HepG2 (cell line): ENCODE data around the gene TOP1. TPM values are rescaled to one million over a fixed set of nuclear protein-coding genes. Genes with fewer than 3 reads are reported as not detected.

Source experiments
- ATAC-seq: fragments of 200-7000 bp; cut with Tn5 transposase; 3 replicates; pipeline ENCODE4 v1.9.1; 2020; ENCODE audit warnings: mild to moderate bottlenecking, moderate library complexity
- BruUV-seq: library from RNA; stranded (reverse); fragments of 400-500 nt; replicated peaks from 2 replicates; lab custom pipeline; 2021; lab: Mats Ljungman, UMichigan
- CTCF ChIA-PET: fragments of 300-600 bp; formaldehyde crosslinking; extraction: SDS; loops from one replicate; lab custom pipeline; 2021; ENCODE audit warnings: low total read pairs, inconsistent platforms, low intra/inter-chr PET ratio; lab: Yijun Ruan, JAX
- POLR2A ChIA-PET: fragments of 350-600 bp; sonication (Branson Sonifier 250); formaldehyde crosslinking; loops from one replicate; lab custom pipeline; 2020; ENCODE audit warnings: antibody characterized with exemption, inconsistent platforms; lab: Yijun Ruan, JAX
- DNase-seq: peaks from one replicate; pipeline ENCODE4 v3.0.0-alpha.2; 2015; ENCODE audit warnings: low spot score
- FAIRE-seq: peaks from 3 replicates; lab custom pipeline; 2011; peaks lifted over from hg19 to GRCh38; lab: Jason Lieb, UNC
- H2AFZ ChIP-seq: one replicate; pipeline ENCODE4 v1.6.1; 2011; ENCODE audit warnings: low read length, inconsistent platforms
- H3K27ac ChIP-seq: fragments of 300-600 bp; 3 replicates; pipeline ENCODE4 v1.8.0; 2011; ENCODE audit warnings: mixed run types, mild to moderate bottlenecking, mixed read lengths, low read length, inconsistent platforms; ENCODE audit not compliant: insufficient read depth; ENCODE audit errors: extremely low read length
- H3K27me3 ChIP-seq, 2 experiments: fragments of 200-600 bp in 1 of 2; 2 replicates in 1 of 2; 3 replicates in 1 of 2; pipeline versions ENCODE4 v1.6.0 to v1.8.0; 2011; ENCODE audit warnings: low read length in 2 of 2, mild to moderate bottlenecking in 2 of 2, moderate library complexity in 2 of 2, inconsistent platforms in 1 of 2; ENCODE audit not compliant: insufficient read depth in 2 of 2, control insufficient read depth in 1 of 2
- H3K36me3 ChIP-seq, 2 experiments: fragments of 200-600 bp in 1 of 2; replicated peaks in 1 of 2; 2 replicates in 1 of 2; 3 replicates in 1 of 2; pipeline versions ENCODE4 v1.5.1 to v1.8.0; 2011; ENCODE audit warnings: low read length in 2 of 2, inconsistent platforms in 1 of 2; ENCODE audit not compliant: insufficient read depth in 2 of 2, control insufficient read depth in 1 of 2
- H3K4me1 ChIP-seq: 2 replicates; pipeline ENCODE4 v1.5.1; 2012; ENCODE audit warnings: low read length, inconsistent platforms; ENCODE audit not compliant: insufficient read depth
- H3K4me2 ChIP-seq: 2 replicates; pipeline ENCODE4 v1.6.0; 2011; ENCODE audit warnings: low read depth, low read length, inconsistent platforms
- H3K4me3 ChIP-seq, 3 experiments: fragments of 200-600 bp in 1 of 3; sonication (generic), shearing (Covaris generic) in 1 of 3; replicated peaks in 1 of 3; 2 replicates each; pipeline ENCODE4 v1.5.1; 2011 to 2016; ENCODE audit warnings: low read length in 3 of 3, inconsistent platforms in 2 of 3, low read depth in 2 of 3, mild to moderate bottlenecking in 2 of 3, control low read depth in 1 of 3, mixed read lengths in 1 of 3; ENCODE audit not compliant: insufficient read depth in 1 of 3
- H3K79me2 ChIP-seq: one replicate; pipeline ENCODE4 v1.6.1; 2011; ENCODE audit warnings: low read length, inconsistent platforms; ENCODE audit not compliant: insufficient read depth
- H3K9ac ChIP-seq: 2 replicates; pipeline ENCODE4 v1.6.0; 2011; ENCODE audit warnings: mild to moderate bottlenecking, low read depth, low read length, inconsistent platforms; ENCODE audit not compliant: insufficient read depth
- H3K9me3 ChIP-seq: 2 replicates; pipeline ENCODE4 v1.5.1; 2012; ENCODE audit warnings: mild to moderate bottlenecking, low read length
- H4K20me1 ChIP-seq: 2 replicates; pipeline ENCODE4 v1.6.0; 2011; ENCODE audit warnings: inconsistent platforms, mild to moderate bottlenecking, low read length, moderate library complexity; ENCODE audit not compliant: insufficient read depth
- CBX1 ChIP-seq: IDR thresholded peaks from one replicate; pipeline ENCODE4 v1.6.1; 2016; ENCODE audit warnings: antibody characterized with exemption, low read depth
- HDAC2 ChIP-seq: sonication (generic); formaldehyde crosslinking; IDR thresholded peaks from 2 replicates; pipeline ENCODE4 v1.4.0; 2020; ENCODE audit warnings: missing genetic modification reagents
- HNF4A ChIP-seq: sonication (generic); formaldehyde crosslinking; IDR thresholded peaks from 2 replicates; pipeline ENCODE4 v1.4.0; 2020; ENCODE audit warnings: missing genetic modification reagents
- HNRNPUL1 ChIP-seq: fragments of 200-400 bp; formaldehyde crosslinking; IDR thresholded peaks from 2 replicates; pipeline ENCODE4 v1.6.1; 2017; ENCODE audit warnings: low read depth, mild to moderate bottlenecking, low read length, moderate library complexity
- KAT2B ChIP-seq: fragments of 150-350 bp; IDR thresholded peaks from 2 replicates; pipeline ENCODE4 v1.6.1; 2014; ENCODE audit warnings: low read depth, low read length, borderline replicate concordance
- NCOA1 ChIP-seq: sonication (generic); formaldehyde crosslinking; IDR thresholded peaks from 2 replicates; pipeline ENCODE4 v1.9.0; 2021; ENCODE audit warnings: missing genetic modification reagents
- NPAS2 ChIP-seq: sonication (generic); formaldehyde crosslinking; IDR thresholded peaks from 2 replicates; pipeline ENCODE4 v1.8.0; 2022; ENCODE audit warnings: mild to moderate bottlenecking, missing genetic modification reagents, borderline replicate concordance
- SIN3A ChIP-seq: IDR thresholded peaks from 2 replicates; pipeline ENCODE4 v1.6.1; 2011; ENCODE audit warnings: low read depth, mild to moderate bottlenecking, control low read depth, low read length, borderline replicate concordance
- TFDP2 ChIP-seq: sonication (generic); formaldehyde crosslinking; IDR thresholded peaks from 2 replicates; pipeline ENCODE4 v1.4.0; 2020; ENCODE audit warnings: missing genetic modification reagents
- ZBTB1 ChIP-seq: sonication (generic); formaldehyde crosslinking; IDR thresholded peaks from 2 replicates; pipeline ENCODE4 v1.4.0; 2020; ENCODE audit warnings: missing genetic modification reagents, borderline replicate concordance
- ZBTB38 ChIP-seq: sonication (generic); formaldehyde crosslinking; IDR thresholded peaks from 2 replicates; pipeline ENCODE4 v1.5.1; 2020; ENCODE audit warnings: mild to moderate bottlenecking, missing genetic modification reagents
- ZFP1 ChIP-seq: IDR thresholded peaks from 2 replicates; pipeline ENCODE4 v1.6.1; 2016
- ZKSCAN5 ChIP-seq: sonication (generic); formaldehyde crosslinking; IDR thresholded peaks from 2 replicates; pipeline ENCODE4 v1.5.1; 2020; ENCODE audit warnings: mild to moderate bottlenecking, missing genetic modification reagents
- ZMAT3 ChIP-seq: sonication (generic); formaldehyde crosslinking; conservative IDR thresholded peaks from 2 replicates; pipeline ENCODE4 v1.7.0; 2021; ENCODE audit warnings: missing genetic modification reagents
- ZNF354B ChIP-seq: sonication (generic); formaldehyde crosslinking; IDR thresholded peaks from 2 replicates; pipeline ENCODE4 v1.8.0; 2022; ENCODE audit warnings: mild to moderate bottlenecking, missing genetic modification reagents
- ZNF7 ChIP-seq: IDR thresholded peaks from 2 replicates; pipeline ENCODE4 v1.6.1; 2016; ENCODE audit warnings: missing biosample characterization, missing genetic modification reagents
- ZNF703 ChIP-seq: sonication (generic); formaldehyde crosslinking; IDR thresholded peaks from 2 replicates; pipeline ENCODE4 v1.5.1; 2020; ENCODE audit warnings: missing genetic modification reagents, mild to moderate bottlenecking, moderate library complexity, borderline replicate concordance
- ZNF788 ChIP-seq: sonication (generic); formaldehyde crosslinking; IDR thresholded peaks from 2 replicates; pipeline ENCODE4 v1.5.0; 2020; ENCODE audit warnings: mild to moderate bottlenecking, missing genetic modification reagents, borderline replicate concordance
- ZXDC ChIP-seq: sonication (generic); formaldehyde crosslinking; IDR thresholded peaks from 2 replicates; pipeline ENCODE4 v1.5.0; 2020; ENCODE audit warnings: mild to moderate bottlenecking, missing genetic modification reagents
- WGBS: methylation state at CpG from one replicate; pipeline ENCODE4 v1.1.6; 2017; ENCODE audit warnings: low lambda C conversion rate; 5-methylcytosine and 5-hydroxymethylcytosine counted together
- in situ Hi-C: cut with HindIII; loops from 2 replicates; pipeline ENCODE4 v1.10.0; 2017; ENCODE audit warnings: low pct_unique_long_range_greater_than_20kb; ENCODE audit not compliant: extremely low pct_ligation_motif_present
- intact Hi-C: fragments of 100-400 bp; cut with micrococcal nuclease; formaldehyde crosslinking; loops from one replicate; pipeline ENCODE4 v1.10.0; 2022; ENCODE audit not compliant: unreplicated experiment
- polyA plus RNA-seq, 8 experiments: library from polyadenylated mRNA; depleted of rRNA in 3 of 8; stranded (reverse) in 7 of 8; unstranded in 1 of 8; fragments of >200 nt; fragmentation: Illumina TruSeq in 4 of 8; extraction: Trizol in 4 of 8; gene quantifications; 2 replicates each; pipeline versions ENCODE4 v1.2.1 to v1.2.3, GENCODE V29; 2011 to 2016; ENCODE audit warnings: low read depth in 4 of 8, missing spikeins in 1 of 8, mixed read lengths in 1 of 8; ENCODE audit not compliant: insufficient read depth in 1 of 8
- total RNA-seq, 5 experiments: library from RNA; depleted of rRNA; stranded (reverse); fragments of >200 nt; fragmentation: Illumina TruSeq; extraction: Trizol; gene quantifications; 2 replicates each; pipeline ENCODE4 v1.2.3, GENCODE V29; 2016; ENCODE audit warnings: low read depth in 1 of 5

Gene TOP1
- total and polyA plus RNA-seq, 2 of the 13 experiments (the other 11 are each of a cell fraction or from before 2014, with no cell fraction given), result 10.2 to 19.4 TPM

GRCh38 chr20:41054847-41055230 lies 26.2 kb downstream of the TOP1 start (continued):
- TF ChIP-seq HDAC2 (CRISPR knock-in tag) (no peak), HNF4A (no peak)
- TF ChIP-seq, all 625 proteins: peak for 0

DNA sequence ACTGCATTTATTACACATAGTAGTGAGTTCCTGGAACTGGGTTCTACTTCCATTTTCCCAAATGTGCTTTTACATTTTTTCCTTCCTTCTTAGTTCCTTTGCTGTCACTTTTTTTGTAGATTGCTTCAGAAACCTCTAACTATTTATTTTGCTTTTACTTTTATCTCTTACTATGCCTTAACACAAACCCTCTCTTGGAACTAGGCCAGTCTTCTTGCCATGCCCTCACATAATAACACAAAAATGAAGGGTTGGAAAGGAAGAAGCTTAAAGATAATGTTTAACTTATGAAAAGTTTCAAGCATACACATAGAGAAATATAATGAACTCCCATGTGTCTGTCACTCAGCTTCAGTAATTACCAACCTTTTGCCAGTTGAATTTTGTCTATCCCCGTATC lies 27.1 kb downstream of the TOP1 start:
- no peak overlapping the region for H3K4me3 ChIP-seq
- no peak overlapping the region for H3K9ac ChIP-seq
- peaks cover 4 to 5% of the 10 kb centered on the region in 2 experiments; a peak in 2 of 5 replicates for H3K36me3 ChIP-seq
- H3K27ac ChIP-seq, result no peak overlapping the region
- H3K4me1 ChIP-seq, result peaks cover 58% of the 10 kb centered on the region
- intact Hi-C loops, result no loop called here
- POLR2A ChIA-PET, result no interaction called here
- TF ChIP-seq ZNF354B (CRISPR knock-in tag) (no peak), TFDP2 (no peak), ZNF788 (no peak), KAT2B (no peak), ZFP1 (no peak), HNRNPUL1 (no peak), ZMAT3 (CRISPR knock-in tag) (no peak), ZBTB1 (CRISPR knock-in tag) (no peak), ZKSCAN5 (no peak), SIN3A (no peak), NPAS2 (CRISPR knock-in tag) (no peak), ZXDC (CRISPR knock-in tag) (no peak), NCOA1 (CRISPR knock-in tag) (no peak), ZBTB38 (CRISPR knock-in tag) (no peak), ZNF7 (CRISPR knock-in tag) (no peak), ZNF703 (CRISPR knock-in tag) (no peak), CBX1 (no peak)
- H3K27me3 ChIP-seq, result no peaks in the 10 kb centered on the region
- no peaks in the 10 kb centered on the region for H3K9me3 ChIP-seq
- 95% methylated on average over 1 of the region's 1 CpG for WGBS
- FAIRE-seq (no peak), DNase-seq (no peak), ATAC-seq (no peak)
- no peak overlapping the region for H2AFZ ChIP-seq
- peaks cover 34% of the 10 kb centered on the region for H4K20me1 ChIP-seq
- H3K79me2 ChIP-seq, result peaks cover 98% of the 10 kb centered on the region
- CTCF ChIA-PET, result no interaction called here
- H3K4me2 ChIP-seq, result no peak overlapping the region
- in situ Hi-C loops, result no loop called here
- BruUV-seq, result no TSS peak
